ENCODE measurements around the gene TACC2.

Gene TACC2

DNA sequence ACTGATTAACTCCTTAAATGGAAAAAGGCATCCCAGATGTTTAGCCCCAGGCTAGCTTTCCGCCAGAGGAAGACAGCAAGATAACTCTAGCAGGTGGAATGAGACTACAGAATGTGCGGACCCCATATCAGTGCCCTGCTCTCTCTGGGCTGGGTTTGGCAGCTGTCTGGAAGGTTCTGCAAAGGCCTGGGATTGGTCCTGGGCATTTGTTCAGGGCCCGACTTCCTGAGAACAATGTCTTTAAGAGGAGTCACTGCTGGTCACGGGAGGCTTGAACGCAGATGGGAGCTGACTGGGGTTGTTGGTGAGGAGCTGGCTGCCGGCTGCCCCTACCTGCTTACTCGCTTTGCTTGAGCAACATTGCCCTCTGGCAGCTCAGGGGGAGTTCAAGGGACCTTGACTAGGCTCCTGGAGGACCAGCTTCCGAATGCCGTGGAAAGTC lies 151.5 kb downstream of the TACC2 start:
- no peak for DNase-seq (ENCODE audit: low read depth)
- TF ChIP-seq, protein P1, sequence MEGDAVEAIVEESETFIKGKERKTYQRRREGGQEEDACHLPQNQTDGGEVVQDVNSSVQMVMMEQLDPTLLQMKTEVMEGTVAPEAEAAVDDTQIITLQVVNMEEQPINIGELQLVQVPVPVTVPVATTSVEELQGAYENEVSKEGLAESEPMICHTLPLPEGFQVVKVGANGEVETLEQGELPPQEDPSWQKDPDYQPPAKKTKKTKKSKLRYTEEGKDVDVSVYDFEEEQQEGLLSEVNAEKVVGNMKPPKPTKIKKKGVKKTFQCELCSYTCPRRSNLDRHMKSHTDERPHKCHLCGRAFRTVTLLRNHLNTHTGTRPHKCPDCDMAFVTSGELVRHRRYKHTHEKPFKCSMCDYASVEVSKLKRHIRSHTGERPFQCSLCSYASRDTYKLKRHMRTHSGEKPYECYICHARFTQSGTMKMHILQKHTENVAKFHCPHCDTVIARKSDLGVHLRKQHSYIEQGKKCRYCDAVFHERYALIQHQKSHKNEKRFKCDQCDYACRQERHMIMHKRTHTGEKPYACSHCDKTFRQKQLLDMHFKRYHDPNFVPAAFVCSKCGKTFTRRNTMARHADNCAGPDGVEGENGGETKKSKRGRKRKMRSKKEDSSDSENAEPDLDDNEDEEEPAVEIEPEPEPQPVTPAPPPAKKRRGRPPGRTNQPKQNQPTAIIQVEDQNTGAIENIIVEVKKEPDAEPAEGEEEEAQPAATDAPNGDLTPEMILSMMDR (conservative IDR thresholded peaks at IDR 0.05; ENCODE audit: low read depth, low read length): no peak
- no peak overlapping the region for H3K4me3 ChIP-seq (ENCODE audit: low read depth, low read length)

DNA sequence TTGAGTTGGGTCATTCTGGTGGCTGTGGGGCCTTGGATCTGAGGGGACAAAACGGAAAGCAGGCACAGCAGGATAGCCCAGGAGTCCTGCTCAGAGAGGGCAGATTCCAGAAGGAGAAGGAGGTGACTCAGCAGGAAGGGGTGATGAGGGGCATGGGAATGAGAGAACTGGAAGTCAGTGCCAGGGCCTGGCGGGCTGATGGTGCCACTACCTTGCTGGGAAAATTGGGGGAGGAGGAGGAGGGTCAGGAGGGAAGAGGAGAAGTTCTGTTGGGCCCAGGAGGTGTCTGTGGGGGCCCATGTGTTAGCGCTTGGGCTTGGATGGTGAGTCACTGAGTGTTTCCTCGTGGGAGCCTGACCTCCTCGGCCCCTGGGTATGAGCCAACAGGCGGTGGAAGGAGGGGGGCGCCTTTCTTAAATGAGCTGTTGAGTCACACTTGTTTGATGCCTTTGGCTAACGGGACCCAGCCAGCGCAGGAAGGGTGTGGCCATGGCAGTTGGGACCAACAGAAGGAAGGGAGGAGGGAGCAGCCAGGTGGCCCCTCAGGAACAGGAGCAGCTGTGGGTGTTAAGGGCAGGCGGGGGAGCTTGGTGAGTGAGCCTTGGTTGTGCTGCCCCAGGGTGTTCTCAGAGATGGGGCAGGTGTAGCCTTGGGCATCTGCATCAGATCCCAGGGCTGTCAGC lies 152.1 kb downstream of the TACC2 start:
- TF ChIP-seq, protein P1 (conservative IDR thresholded peaks at IDR 0.05; ENCODE audit: low read depth, low read length): no peak
- no peak overlapping the region for H3K4me3 ChIP-seq (ENCODE audit: low read depth, low read length)
- DNase-seq (ENCODE audit: low read depth): peak; percentile 91

GRCh38 chr10:122141821-122142640 lies 153.1 kb downstream of the TACC2 start:
- no peak overlapping the region for H3K4me3 ChIP-seq (ENCODE audit: low read depth, low read length)
- no peak for DNase-seq (ENCODE audit: low read depth)
- TF ChIP-seq, protein P1 (conservative IDR thresholded peaks at IDR 0.05; ENCODE audit: low read depth, low read length): no peak

DNA sequence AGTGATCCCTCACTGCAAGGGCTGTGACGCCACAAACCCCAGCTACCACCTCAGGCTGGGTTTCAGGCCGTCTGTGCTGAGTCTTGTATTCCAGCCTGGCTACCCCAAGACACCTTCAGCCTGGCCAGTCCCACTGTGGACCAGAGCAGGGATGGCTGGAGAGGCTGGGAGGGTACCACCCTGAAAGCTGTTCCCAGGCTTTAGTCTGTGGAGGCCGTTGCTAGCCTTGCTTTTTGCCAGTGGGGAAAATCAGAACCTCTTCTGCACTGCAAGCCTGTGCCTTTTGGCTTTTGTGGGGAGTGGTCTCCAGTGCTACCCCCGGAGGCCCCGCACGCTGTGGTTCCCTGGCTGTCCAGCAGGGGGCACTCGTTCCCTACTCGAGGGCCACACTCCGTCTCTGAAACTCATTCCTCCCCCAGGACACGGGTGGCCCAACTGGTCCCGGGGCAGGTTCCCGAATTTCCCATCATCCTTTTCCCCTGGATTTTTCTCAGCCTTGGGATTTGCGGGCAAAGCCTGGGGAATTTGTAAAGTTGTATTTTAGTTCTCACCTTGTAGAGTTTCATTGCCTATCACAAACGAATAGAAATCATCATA lies 153.8 kb downstream of the TACC2 start:
- no peak for DNase-seq (ENCODE audit: low read depth)
- TF ChIP-seq, protein P1 (conservative IDR thresholded peaks at IDR 0.05; ENCODE audit: low read depth, low read length): peak; percentile 93
- H3K4me3 ChIP-seq (ENCODE audit: low read depth, low read length): no peak overlapping the region

DNA sequence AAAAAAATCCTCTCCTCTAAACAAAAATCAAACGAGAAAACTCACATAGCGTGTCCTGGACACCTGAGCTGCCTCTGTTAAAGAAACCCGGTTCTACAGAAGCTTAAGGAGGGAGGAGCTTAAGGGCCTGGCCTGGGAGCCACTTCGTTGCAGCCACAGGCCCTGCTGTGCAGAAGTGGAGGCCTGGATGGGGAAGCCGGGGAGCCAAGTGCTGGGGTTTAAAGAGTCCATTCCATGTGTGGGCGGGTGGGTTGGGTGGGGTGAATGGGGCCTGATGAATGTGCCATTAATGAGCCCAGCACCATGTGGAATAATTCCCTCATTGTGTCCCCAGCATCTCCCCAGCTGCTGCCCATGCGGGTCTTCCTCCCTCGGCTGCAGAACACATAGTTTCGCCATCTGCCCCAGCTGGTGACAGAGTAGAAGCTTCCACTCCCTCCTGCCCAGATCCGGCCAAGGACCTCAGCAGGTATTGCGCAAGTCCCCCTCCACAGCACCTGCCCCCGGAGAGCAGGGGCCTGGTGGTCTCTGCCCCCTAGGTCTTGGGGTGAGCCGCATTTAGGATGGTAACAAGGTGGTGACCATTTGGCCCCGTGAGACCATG lies 154.4 kb downstream of the TACC2 start:
- H3K4me3 ChIP-seq (ENCODE audit: low read depth, low read length): no peak overlapping the region
- TF ChIP-seq, protein P1 (conservative IDR thresholded peaks at IDR 0.05; ENCODE audit: low read depth, low read length): no peak
- no peak for DNase-seq (ENCODE audit: low read depth)

DNA sequence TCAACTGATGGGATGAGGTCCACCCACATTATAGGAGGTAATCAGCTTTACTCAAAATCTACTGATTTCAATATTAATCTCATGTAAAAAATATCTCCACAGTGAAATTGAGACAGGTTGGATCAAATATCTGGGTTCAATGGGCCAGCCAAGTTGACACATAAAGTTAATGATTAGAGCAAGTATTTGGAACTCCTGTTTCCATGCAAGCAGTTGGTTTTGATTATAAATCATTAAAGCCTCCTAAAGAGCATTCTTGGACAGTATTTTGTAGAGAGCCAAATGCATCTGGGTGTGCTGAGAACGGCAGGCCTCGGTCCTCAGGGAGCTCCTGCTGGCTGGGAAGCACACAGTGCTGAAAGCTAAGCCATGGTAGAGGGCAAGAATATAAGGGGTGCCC lies 155.2 kb downstream of the TACC2 start:
- TF ChIP-seq, protein P1 (conservative IDR thresholded peaks at IDR 0.05; ENCODE audit: low read depth, low read length): no peak
- DNase-seq (ENCODE audit: low read depth): no peak
- no peak overlapping the region for H3K4me3 ChIP-seq (ENCODE audit: low read depth, low read length)
